H1 (cell line): Measurements from ENCODE around the gene CBY1. TPM values are rescaled to one million over a fixed set of nuclear protein-coding genes. Genes with fewer than 3 reads are reported as not detected.

Source experiments
- CTCF ChIA-PET: fragments of 300-600 bp; sonication (Branson Sonifier 250); formaldehyde crosslinking; loops from one replicate; lab custom pipeline; 2021; ENCODE audit not compliant: partially characterized antibody; lab: Charles Lee
- POLR2A ChIA-PET: fragments of 300-600 bp; sonication (Branson Sonifier 250); formaldehyde crosslinking; loops from one replicate; lab custom pipeline; 2021; ENCODE audit warnings: inconsistent platforms; ENCODE audit not compliant: partially characterized antibody; lab: Charles Lee
- DNase-seq, 2 experiments: peaks; one replicate each; pipeline versions ENCODE4 v3.0.0 to v3.0.0-alpha.2; 2010 to 2022; ENCODE audit warnings: low spot score in 2 of 2, low read depth in 1 of 2, mixed read lengths in 1 of 2
- FAIRE-seq: peaks from 2 replicates; lab custom pipeline; 2011; peaks lifted over from hg19 to GRCh38; lab: Jason Lieb, UNC
- H2AFZ ChIP-seq: 2 replicates; pipeline ENCODE4 v1.8.1; 2012; ENCODE audit warnings: low read length, inconsistent platforms
- H2AK5ac ChIP-seq: 2 replicates; pipeline ENCODE4 v1.6.1; 2013; ENCODE audit warnings: low read depth, low read length
- H2BK120ac ChIP-seq: replicated peaks from 2 replicates; pipeline ENCODE3; 2013; ENCODE audit warnings: low read depth, low read length, inconsistent platforms
- H2BK12ac ChIP-seq: 2 replicates; pipeline ENCODE4 v1.6.1; 2013; ENCODE audit warnings: low read depth, low read length
- H2BK15ac ChIP-seq: 2 replicates; pipeline ENCODE4 v1.6.1; 2013; ENCODE audit warnings: low read length
- H2BK20ac ChIP-seq: 2 replicates; pipeline ENCODE4 v1.6.1; 2013; ENCODE audit warnings: low read length
- H2BK5ac ChIP-seq: 2 replicates; pipeline ENCODE4 v1.6.1; 2013; ENCODE audit warnings: low read depth, low read length
- H3K14ac ChIP-seq: 2 replicates; pipeline ENCODE4 v1.6.1; 2013; ENCODE audit warnings: inconsistent platforms; ENCODE audit not compliant: insufficient read length
- H3K18ac ChIP-seq: 2 replicates; pipeline ENCODE4 v1.6.1; 2013; ENCODE audit warnings: low read length; ENCODE audit errors: extremely low read depth
- H3K23ac ChIP-seq: 2 replicates; pipeline ENCODE4 v1.6.1; 2013; ENCODE audit warnings: inconsistent platforms; ENCODE audit not compliant: insufficient read length
- H3K23me2 ChIP-seq: 2 replicates; pipeline ENCODE4 v1.6.1; 2013; ENCODE audit warnings: low read depth, low read length
- H3K27ac ChIP-seq: 2 replicates; pipeline ENCODE4 v1.6.1; 2011; ENCODE audit warnings: low read depth, low read length, inconsistent platforms
- H3K27me3 ChIP-seq, 4 experiments: replicated peaks in 1 of 4; 1 replicate in 1 of 4; 2 replicates in 3 of 4; pipeline versions ENCODE4 v1.6.1 to v1.8.1; 2011 to 2013; ENCODE audit warnings: low read length in 3 of 4, mild to moderate bottlenecking in 3 of 4, inconsistent platforms in 2 of 4, mixed read lengths in 2 of 4, moderate library complexity in 1 of 4; ENCODE audit not compliant: control insufficient read depth in 3 of 4, insufficient read depth in 3 of 4; ENCODE audit errors: extremely low read depth in 1 of 4
- H3K36me3 ChIP-seq, 4 experiments: 2 replicates each; pipeline versions ENCODE4 v1.6.1 to v1.8.1; 2011 to 2013; ENCODE audit warnings: mild to moderate bottlenecking in 4 of 4, low read length in 3 of 4, moderate library complexity in 2 of 4, control low read depth in 1 of 4, inconsistent platforms in 1 of 4; ENCODE audit not compliant: insufficient read depth in 4 of 4, control insufficient read depth in 2 of 4
- H3K4ac ChIP-seq: replicated peaks from 2 replicates; pipeline ENCODE3; 2013; ENCODE audit warnings: low read length, low read depth, mixed read lengths, inconsistent platforms; ENCODE audit not compliant: insufficient read length
- H3K4me1 ChIP-seq, 4 experiments: replicated peaks in 1 of 4; 1 replicate in 1 of 4; 2 replicates in 3 of 4; pipeline versions ENCODE4 v1.6.1 to v1.8.1; 2011 to 2013; ENCODE audit warnings: low read length in 3 of 4, inconsistent platforms in 2 of 4, mixed read lengths in 1 of 4; ENCODE audit not compliant: insufficient read depth in 4 of 4, control insufficient read depth in 3 of 4
- H3K4me2 ChIP-seq, 2 experiments: 2 replicates each; pipeline versions ENCODE4 v1.6.1 to v1.8.1; 2011 to 2013; ENCODE audit warnings: low read depth in 2 of 2, low read length in 2 of 2, control low read depth in 1 of 2, inconsistent platforms in 1 of 2, mild to moderate bottlenecking in 1 of 2; ENCODE audit not compliant: insufficient read depth in 1 of 2
- H3K4me3 ChIP-seq, 4 experiments: fragments of 200-600, 300-600 bp in 1 of 4; sonication (generic), shearing (Covaris generic), sonication (Bioruptor Twin) in 1 of 4; 2 replicates each; pipeline versions ENCODE4 v1.5.1 to v1.8.1; 2011 to 2016; ENCODE audit warnings: low read length in 4 of 4, low read depth in 3 of 4, control low read depth in 2 of 4, inconsistent platforms in 2 of 4, mild to moderate bottlenecking in 2 of 4, mixed read lengths in 1 of 4, moderate library complexity in 1 of 4; ENCODE audit not compliant: insufficient read depth in 2 of 4; ENCODE audit errors: extremely low read depth in 1 of 4
- H3K56ac ChIP-seq: replicated peaks from 2 replicates; pipeline ENCODE3; 2013; ENCODE audit warnings: low read depth, mild to moderate bottlenecking, mixed read lengths, low read length, inconsistent platforms; ENCODE audit not compliant: insufficient read length
- H3K79me1 ChIP-seq: 2 replicates; pipeline ENCODE4 v1.6.1; 2013; ENCODE audit warnings: low read depth, low read length, control low read depth
- H3K79me2 ChIP-seq, 2 experiments: 2 replicates each; pipeline versions ENCODE4 v1.6.1 to v1.8.1; 2012 to 2013; ENCODE audit warnings: low read length in 2 of 2, mild to moderate bottlenecking in 2 of 2, inconsistent platforms in 1 of 2; ENCODE audit not compliant: insufficient read depth in 2 of 2, control insufficient read depth in 1 of 2
- H3K9ac ChIP-seq, 4 experiments: replicated peaks in 1 of 4; 1 replicate in 1 of 4; 2 replicates in 3 of 4; pipeline versions ENCODE4 v1.6.1 to v1.8.1; 2011 to 2013; ENCODE audit warnings: low read depth in 3 of 4, low read length in 3 of 4, control low read depth in 2 of 4, mild to moderate bottlenecking in 2 of 4, moderate library complexity in 2 of 4, inconsistent platforms in 1 of 4; ENCODE audit errors: extremely low read depth in 1 of 4
- H3K9me3 ChIP-seq, 2 experiments: 2 replicates each; pipeline versions ENCODE4 v1.6.1 to v1.8.1; 2012 to 2013; ENCODE audit warnings: mild to moderate bottlenecking in 2 of 2, moderate library complexity in 2 of 2, control low read depth in 1 of 2, inconsistent platforms in 1 of 2, low read depth in 1 of 2, low read length in 1 of 2, mixed read lengths in 1 of 2; ENCODE audit not compliant: insufficient read depth in 2 of 2
- H4K20me1 ChIP-seq, 2 experiments: replicated peaks in 1 of 2; 2 replicates each; pipeline versions ENCODE3 to v1.8.1; 2011 to 2013; ENCODE audit warnings: inconsistent platforms in 2 of 2, low read length in 2 of 2, mild to moderate bottlenecking in 1 of 2; ENCODE audit not compliant: insufficient read depth in 2 of 2, control insufficient read depth in 1 of 2
- H4K5ac ChIP-seq: 2 replicates; pipeline ENCODE4 v1.6.1; 2013; ENCODE audit warnings: low read length, low read depth, mixed read lengths, inconsistent platforms; ENCODE audit not compliant: insufficient read length
- H4K8ac ChIP-seq: 2 replicates; pipeline ENCODE4 v1.8.0; 2013; ENCODE audit warnings: mild to moderate bottlenecking, moderate library complexity, low read length, inconsistent platforms; ENCODE audit not compliant: insufficient read depth; ENCODE audit errors: extremely low read depth
- H4K91ac ChIP-seq: replicated peaks from 2 replicates; pipeline ENCODE3; 2013; ENCODE audit warnings: low read length, mixed read lengths, inconsistent platforms; ENCODE audit not compliant: insufficient read length
- ASH2L ChIP-seq: fragments of 200-600, 300-600 bp; sonication (generic); IDR thresholded peaks from one replicate; pipeline ENCODE4 v1.7.1; 2017; ENCODE audit warnings: low read length
- EZH2 ChIP-seq: fragments of 200-600 bp; sonication (generic); IDR thresholded peaks from 2 replicates; pipeline ENCODE4 v1.7.1; 2012; ENCODE audit warnings: low read depth, mild to moderate bottlenecking, moderate library complexity, low read length, inconsistent platforms; ENCODE audit not compliant: severe bottlenecking
- NANOG ChIP-seq: IDR thresholded peaks from 2 replicates; pipeline ENCODE4 v1.6.1; 2011; ENCODE audit warnings: low read length, low read depth, mild to moderate bottlenecking, inconsistent platforms; ENCODE audit not compliant: insufficient read depth, poor library complexity, severe bottlenecking
- YY1 ChIP-seq: IDR thresholded peaks from 2 replicates; pipeline ENCODE4 v1.6.1; 2011; ENCODE audit warnings: low read depth, mild to moderate bottlenecking, low read length
- polyA plus RNA-seq, 7 experiments: library from polyadenylated mRNA; depleted of rRNA in 3 of 7; stranded (reverse) in 5 of 7; unstranded in 2 of 7; fragments of >200 nt in 5 of 7; fragments of 200-250 nt in 2 of 7; gene quantifications; 1 replicate in 5 of 7; 2 replicates in 1 of 7; 4 replicates in 1 of 7; pipeline versions ENCODE4 v1.2.1 to v1.2.3, GENCODE V29; 2011 to 2013; ENCODE audit warnings: missing spikeins in 2 of 7, mixed read lengths in 2 of 7
- total RNA-seq: library from RNA; stranded (reverse); fragmentation: NEBNext Ultra II Directional; extraction: Animal tissue kit (Norgen Biotek cat#: 25700); gene quantifications from 2 replicates; pipeline ENCODE4 v1.2.1, GENCODE V29; 2021

Gene CBY1
- total and polyA plus RNA-seq, 2 of the 8 experiments (the other 6 are each of a cell fraction or from before 2014, with no cell fraction given) = 23.2 to 30.2 TPM

GRCh38 chr22:38652859-38653258 lies 3.6 kb upstream of the CBY1 start:
- ChIA-PET POLR2A (interaction anchor here (0.7 kb wide), 1 partner anchor 60 kb away, joined by 3 read pairs; no protein-coding TSS in a partner anchor), CTCF (interaction anchor here (0.6 kb wide), 1 partner anchor 21 kb away, joined by 4 read pairs; no protein-coding TSS in a partner anchor)
- Histone ChIP-seq H3K4me1 (peaks cover 0 to 5% (median 1%) of the 10 kb centered on the region in 4 experiments; a peak in 3 of 7 replicates), H3K27ac (no peak overlapping the region), H3K4me3 (no peak overlapping the region), H3K79me1 (no peaks in the 10 kb centered on the region), H3K4ac (no peak overlapping the region), H3K9ac (no peak overlapping the region), H2AFZ (no peak overlapping the region), H3K79me2 (0 out of 4 replicates have a peak, but pooled peaks cover 0 to 5% of the 10 kb centered on the region in 2 experiments), H4K8ac (no peak overlapping the region), H2AK5ac (no peak overlapping the region), H2BK120ac (no peak overlapping the region), H2BK15ac (no peak overlapping the region), H3K27me3 (no peaks in the 10 kb centered on the region), H2BK12ac (no peak overlapping the region), H3K9me3 (no peaks in the 10 kb centered on the region), H3K18ac (no peak overlapping the region), H3K23ac (no peak overlapping the region), H3K14ac (no peak overlapping the region), H3K4me2 (no peak overlapping the region), H2BK5ac (no peak overlapping the region), H4K5ac (no peak overlapping the region), H4K91ac (no peak overlapping the region), H2BK20ac (no peak overlapping the region), H4K20me1 (no peaks in the 10 kb centered on the region), H3K56ac (no peak overlapping the region), H3K23me2 (peaks cover 5% of the 10 kb centered on the region), H3K36me3 (peaks cover 0 to 9% (median 3%) of the 10 kb centered on the region in 4 experiments; a peak in 3 of 8 replicates)
- DNase-seq (no peak), FAIRE-seq (no peak)
- TF ChIP-seq EZH2 (no peak), ASH2L (no peak), NANOG (no peak), YY1 (no peak)
